MV-4-11 (cell line): Measurements from ENCODE around the gene CYP27A1.
"Not testable (repeated sequence)": the region's sequence is repeated elsewhere in the genome, so short reads cannot be mapped to it uniquely, and the experiment has no call there.

Source experiments
- DNase-seq: peaks from one replicate; lab custom pipeline; 2025; lab: John Stamatoyannopoulos, UW

The CYP27A1 gene

GRCh38 chr2:218781691-218782527, at the start of gene CYP27A1:
Gene CYP27A1, plus strand, starts transcription at chr2:218782147. Its CDS starts 36 bp downstream, at chr2:218782183.
- no peak for DNase-seq

DNA sequence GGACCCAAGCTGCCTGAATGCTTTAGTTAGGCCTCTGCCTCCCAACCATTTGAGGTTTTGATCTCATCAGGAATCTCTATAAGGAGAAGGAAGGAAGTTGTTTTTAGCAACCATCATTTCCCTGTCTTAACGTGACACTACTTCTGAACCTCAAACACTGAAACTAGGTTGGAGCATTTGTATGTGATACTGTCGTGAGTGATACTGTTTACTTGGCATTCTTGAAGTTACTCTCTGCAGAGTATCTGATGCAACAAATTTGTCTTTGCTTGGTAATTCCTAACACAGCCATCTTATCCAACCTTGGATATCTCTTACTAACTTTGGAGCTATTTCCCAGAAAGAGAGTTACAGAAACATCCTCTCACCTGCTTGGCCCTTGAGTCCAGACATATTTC, 49.2 kb upstream of the CYP27A1 start:
- no peak for DNase-seq

DNA sequence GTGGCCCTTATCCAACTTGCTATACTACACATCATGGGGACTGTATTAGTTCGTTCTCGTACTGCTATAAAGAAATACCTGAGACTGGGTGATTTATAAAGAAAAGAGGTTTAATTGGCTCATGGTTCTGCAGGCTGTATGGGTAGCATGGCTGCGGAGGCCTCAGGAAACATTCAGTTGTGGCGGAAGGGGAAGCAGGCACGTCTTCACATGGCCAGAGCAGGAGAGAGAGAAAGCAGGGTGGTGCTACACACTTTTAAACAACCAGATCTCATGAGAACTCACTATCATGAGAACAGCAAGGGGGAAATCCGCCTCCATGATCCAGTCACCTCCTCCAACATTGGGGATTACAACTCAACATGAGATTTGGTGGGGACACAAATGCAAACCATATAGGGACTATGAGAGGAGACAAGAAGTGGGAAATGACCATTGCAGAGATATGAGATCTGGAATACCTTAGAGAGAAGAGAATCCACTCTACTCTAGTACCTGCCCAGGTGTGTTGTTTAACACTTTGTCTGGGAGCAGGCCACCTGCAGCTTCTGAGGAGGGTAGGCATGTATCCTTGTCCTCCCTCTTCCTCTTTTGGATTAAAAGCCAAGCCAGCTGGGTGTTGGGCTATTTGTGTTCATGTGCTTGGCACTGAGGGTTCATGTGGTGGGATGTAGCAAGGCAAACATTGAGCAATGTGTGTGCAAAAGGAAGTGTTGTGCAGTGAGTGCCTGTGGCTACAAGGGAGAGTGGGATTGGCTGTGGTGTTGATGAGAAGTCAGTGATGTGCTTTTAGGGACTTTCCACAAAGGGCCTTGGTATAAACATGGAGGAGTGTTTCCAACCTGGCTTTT, 48.6 kb upstream of the CYP27A1 start:
- DNase-seq, result peak; percentile 98

DNA sequence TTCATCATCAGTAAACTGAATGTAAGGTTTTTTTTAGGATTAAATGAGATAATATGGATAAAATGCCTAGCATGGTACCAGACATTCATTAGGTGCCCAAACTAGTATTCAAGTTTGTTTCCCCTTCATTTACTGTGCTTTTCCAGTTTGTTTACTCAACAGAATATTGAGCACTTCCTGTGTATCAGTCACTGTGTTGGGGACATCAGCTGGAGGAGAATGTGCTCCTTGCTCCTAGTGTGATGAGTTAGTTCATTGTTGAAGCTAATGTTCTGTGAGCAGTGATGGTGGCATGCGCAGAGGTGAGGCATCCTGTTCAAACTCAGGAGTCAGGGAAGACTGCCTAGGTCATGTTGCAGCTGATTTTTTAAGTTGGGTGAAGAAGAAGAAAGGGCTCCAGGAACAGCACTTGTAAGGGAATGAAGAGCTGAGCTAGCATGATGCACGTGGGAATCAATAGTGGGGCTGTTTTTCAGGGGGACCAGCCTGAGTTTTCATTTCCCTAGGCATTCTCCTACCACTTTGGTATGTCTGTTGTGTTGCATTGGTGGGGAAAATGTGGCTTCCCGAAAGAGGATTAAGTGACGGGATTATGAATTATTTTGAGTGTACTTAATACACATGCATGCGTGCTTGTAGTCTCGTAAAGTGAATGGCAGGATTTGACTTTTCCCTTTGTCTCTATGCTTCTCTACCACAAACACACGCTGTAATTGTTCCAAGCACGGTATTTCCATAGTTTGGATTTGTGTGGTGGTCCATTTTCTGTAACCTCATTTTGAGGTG, 47.6 kb upstream of the CYP27A1 start:
- DNase-seq, result no peak

DNA sequence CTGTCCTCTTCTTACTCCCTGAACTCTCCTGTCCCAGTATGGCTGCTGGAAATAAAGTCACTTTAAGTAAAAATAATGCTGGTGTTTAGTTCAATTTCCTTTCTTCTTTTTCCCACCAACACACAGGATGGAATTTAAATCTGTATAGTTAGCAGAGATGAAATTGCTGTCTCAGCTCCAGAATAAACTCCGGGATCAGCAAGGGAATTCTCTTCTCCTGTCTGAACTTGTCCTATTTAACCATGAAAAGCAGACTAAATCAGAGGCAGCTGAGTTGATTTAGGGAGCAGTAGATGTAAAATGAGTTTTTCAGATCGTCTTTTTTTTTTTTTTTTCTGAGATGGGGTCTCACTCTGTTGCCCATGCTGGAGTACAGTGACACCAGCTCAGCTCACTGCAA, 45.4 kb upstream of the CYP27A1 start:
- DNase-seq, result no peak

DNA sequence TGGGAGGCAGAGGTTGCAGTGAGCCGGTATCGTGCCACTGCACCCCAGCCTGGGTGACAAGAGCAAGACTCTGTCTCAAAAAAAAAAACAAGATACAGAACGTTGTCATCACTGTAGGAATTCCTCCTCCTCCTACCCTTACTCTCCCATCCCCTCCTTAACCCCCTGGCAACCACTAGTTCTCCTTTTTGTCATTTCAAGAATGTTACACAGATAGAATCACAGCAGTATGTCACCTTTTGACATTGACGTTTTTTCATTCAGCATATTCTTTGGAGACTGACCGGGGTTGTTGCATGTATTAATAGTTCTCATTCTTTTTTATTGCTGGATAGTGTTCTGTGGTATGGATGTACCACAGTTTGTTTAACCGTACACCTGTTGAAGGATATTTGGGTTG, 38.9 kb upstream of the CYP27A1 start:
- peak; percentile 72 for DNase-seq

DNA sequence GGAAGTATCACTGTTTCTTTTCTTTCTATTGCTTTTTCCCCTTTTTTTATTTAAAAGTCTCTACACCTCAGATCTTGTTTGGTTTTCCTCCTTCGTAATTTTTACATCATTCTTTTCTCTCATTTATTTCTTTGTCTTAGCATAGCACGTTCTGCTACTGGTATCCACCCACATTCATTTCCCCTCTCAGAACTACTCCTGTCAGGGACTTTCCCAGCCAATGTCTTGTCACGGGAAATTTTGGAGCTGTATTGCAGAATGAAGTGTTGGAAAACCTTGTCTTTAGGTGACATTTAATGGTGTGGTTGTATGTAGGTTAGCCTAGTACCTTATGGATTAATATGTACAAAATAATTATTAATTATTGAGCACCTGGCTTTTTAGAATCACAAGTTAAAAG, 37.3 kb upstream of the CYP27A1 start:
- no peak for DNase-seq

GRCh38 chr2:218745160-218745558, 36.8 kb upstream of the CYP27A1 start:
- DNase-seq, result peak; percentile 95

GRCh38 chr2:218745559-218746469, 36.1 kb upstream of the CYP27A1 start:
- no peak for DNase-seq

GRCh38 chr2:218746470-218746795, 35.5 kb upstream of the CYP27A1 start:
- DNase-seq, result no peak

GRCh38 chr2:218746960-218747359, 35.0 kb upstream of the CYP27A1 start:
- no peak for DNase-seq

DNA sequence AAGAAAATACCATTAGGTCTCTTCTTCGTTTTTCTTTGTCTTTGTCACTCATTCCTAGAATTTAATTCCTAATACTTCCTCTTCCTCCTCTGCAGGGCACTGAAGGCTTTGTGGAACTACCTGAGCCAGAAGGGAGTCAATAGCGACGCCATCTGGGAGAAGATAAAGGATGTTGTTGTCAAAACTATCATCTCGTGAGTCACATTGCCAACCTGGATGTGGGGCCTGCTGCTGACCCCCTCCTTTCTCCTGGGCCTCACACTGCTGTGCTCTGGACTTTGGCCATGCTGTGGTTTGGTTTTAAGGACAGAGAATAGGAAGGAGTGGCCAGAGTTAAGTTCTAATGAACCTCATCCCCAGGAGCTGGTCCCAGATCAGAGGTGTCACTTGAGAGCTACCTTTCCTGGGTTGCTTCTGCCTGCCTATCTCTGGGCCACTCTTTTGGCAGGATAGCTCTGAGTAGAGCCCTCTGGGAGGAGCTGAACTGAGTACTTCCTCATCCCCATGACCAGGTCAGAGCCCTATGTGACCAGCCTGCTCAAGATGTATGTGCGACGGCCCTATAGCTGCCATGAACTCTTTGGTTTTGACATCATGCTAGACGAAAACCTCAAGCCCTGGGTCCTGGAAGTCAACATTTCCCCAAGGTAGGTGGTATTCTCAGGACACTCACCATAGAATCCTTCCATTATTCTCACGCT, 33.1 kb upstream of the CYP27A1 start:
- DNase-seq, result no peak

DNA sequence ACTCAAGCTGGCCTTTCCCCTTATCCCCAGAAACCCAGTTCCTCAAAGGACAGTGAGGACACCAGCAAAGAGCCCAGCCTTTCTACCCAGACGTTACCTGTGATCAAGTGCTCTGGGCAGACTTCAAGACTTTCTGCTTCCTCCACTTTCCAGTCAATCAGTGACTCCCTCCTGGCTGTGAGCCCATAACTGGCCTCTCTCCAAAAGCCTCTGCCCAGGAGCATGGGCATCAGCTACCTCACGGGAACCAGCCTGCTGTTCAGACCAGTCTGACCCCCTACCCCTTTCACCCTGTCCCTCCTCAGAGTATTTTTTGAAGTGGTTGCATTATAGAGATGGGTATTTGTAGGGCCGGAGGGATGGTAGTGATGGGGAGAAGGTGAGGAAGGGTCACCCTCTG, 27.7 kb upstream of the CYP27A1 start:
- no peak for DNase-seq

- DNase-seq, result no peak
Observed at GRCh38 chr2:218754781-218755180, 27.2 kb upstream of the CYP27A1 start.

- no peak for DNase-seq
Observed at GRCh38 chr2:218755198-218755566, 26.8 kb upstream of the CYP27A1 start.

GRCh38 chr2:218755567-218756404, 26.2 kb upstream of the CYP27A1 start:
- no peak for DNase-seq

DNA sequence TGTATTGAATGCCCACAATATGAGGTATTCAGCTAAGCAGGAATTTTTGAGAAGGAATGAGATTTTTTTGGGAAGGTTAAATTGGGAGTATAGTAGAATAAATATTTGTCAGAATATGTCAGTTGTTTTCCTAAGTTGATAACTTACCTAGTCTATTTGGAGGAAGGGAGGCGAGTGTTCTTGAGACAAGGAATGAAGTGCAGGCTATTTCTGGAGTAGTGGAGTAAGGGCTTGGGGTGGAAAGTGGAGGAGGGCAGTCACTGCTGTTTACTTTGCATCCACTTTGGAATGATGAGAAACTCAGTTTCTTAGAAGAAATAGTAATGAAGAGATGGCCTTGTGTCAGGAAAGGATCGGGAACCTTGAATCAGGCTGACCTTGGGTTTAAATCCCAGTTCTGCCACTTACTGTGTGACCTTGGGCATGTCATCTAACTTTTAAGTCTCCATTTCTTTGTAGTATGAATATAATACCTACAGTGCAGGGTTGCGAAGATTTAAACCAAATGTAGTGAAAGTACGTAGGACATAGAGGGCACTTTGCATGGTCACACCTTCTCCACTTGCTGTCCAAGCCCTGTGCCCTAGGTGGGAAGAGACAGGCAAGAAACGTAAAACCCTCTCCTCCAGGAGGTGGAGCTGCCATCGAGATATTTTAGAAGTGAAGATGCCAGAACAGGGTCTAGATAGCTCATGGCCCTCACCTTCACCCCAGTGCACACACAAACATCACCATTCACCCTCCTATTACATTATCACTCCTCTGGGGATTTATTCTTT, 25.2 kb upstream of the CYP27A1 start:
- no peak for DNase-seq

DNA sequence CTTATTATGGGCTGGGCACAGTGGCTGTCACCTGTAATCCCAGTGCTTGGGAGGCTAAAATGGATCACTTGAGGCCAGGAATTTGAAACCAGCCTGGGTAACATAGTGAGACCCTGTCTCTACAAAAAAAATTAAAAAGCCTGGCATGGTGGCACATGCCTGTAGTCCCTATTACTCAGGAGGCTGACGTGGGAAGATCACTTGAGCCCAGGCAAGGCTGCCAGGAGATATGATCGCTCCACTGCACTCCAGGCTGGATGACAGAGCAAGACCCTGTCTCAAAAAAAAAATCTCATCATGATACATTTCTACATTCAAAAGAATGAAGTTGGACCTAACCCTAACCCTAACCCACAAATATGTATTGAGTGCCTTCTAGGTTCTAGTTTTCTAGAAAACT, 20.2 kb upstream of the CYP27A1 start:
- DNase-seq, result no peak

DNA sequence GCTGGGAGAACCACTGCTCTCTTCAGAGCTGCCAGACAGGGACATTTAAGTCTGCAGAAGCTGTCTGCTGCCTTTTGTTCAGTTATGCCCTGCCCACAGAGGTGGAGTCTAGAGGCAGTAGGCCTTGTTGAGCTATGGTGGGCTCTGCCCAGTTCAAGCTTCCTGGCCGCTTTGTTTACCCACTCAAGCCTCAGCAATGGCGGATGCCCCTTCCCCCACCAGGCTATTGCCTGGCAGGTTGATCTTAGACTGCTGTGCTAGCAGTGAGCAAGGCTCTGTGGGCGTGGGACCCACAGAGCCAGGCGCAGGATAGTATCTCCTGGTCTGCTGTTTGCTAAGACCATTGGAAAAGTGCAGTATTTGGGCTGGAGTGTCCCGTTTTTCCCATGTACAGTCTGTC, 9.2 kb upstream of the CYP27A1 start:
- DNase-seq, result not testable (repeated sequence)
